ENCODE data around the gene DDX1. TPM values are rescaled to one million over a fixed set of nuclear protein-coding genes. Genes with fewer than 3 reads are reported as not detected.

The DDX1 gene
- total RNA-seq, 3 donors from 2014 or later, result 70.7 to 96.7 (median 72.4) TPM

DNA sequence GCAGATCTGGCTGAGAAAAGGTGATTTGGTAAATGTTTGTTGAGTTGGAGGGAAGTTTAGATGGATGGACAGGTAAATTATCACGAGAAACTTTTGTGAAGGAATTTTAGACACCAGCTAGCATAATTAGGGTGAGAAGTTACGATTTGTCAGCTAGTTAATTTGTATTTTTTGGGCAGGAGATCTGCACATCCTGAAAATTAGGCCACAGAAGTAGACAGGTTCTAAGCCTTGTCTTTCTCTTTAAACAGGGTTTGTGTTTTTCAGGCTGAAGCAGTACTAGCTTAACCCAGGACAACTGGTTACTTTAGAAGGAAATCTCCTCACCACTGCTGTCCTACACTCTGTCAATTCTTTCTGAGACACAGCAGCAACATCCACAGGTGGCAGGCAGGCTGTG lies 49.1 kb downstream of the DDX1 start:
- H3K9me3 ChIP-seq, result no peaks in the 10 kb centered on the region
- DNase-seq (no peak), ATAC-seq (no peak)
- no peaks in the 10 kb centered on the region for H3K36me3 ChIP-seq (ENCODE audit: low read depth)
- H3K4me1 ChIP-seq (ENCODE audit: low read depth), result no peaks in the 10 kb centered on the region
- no peak overlapping the region for H3K4me3 ChIP-seq
- no peak for TF ChIP-seq CTCF (IDR thresholded peaks at IDR 0.05)
- intact Hi-C loops (cut with DNase I, micrococcal nuclease), result no loop called here

GRCh38 chr2:15641530-15641982 lies 49.9 kb downstream of the DDX1 start:
- TF ChIP-seq CTCF (IDR thresholded peaks at IDR 0.05), result no peak
- Histone ChIP-seq H3K9me3 (no peaks in the 10 kb centered on the region), H3K36me3 (ENCODE audit: low read depth) (no peaks in the 10 kb centered on the region), H3K4me1 (ENCODE audit: low read depth) (no peaks in the 10 kb centered on the region), H3K4me3 (no peak overlapping the region)
- ATAC-seq, result no peak
- intact Hi-C loops (cut with DNase I, micrococcal nuclease), result no loop called here
- no peak for DNase-seq

DNA sequence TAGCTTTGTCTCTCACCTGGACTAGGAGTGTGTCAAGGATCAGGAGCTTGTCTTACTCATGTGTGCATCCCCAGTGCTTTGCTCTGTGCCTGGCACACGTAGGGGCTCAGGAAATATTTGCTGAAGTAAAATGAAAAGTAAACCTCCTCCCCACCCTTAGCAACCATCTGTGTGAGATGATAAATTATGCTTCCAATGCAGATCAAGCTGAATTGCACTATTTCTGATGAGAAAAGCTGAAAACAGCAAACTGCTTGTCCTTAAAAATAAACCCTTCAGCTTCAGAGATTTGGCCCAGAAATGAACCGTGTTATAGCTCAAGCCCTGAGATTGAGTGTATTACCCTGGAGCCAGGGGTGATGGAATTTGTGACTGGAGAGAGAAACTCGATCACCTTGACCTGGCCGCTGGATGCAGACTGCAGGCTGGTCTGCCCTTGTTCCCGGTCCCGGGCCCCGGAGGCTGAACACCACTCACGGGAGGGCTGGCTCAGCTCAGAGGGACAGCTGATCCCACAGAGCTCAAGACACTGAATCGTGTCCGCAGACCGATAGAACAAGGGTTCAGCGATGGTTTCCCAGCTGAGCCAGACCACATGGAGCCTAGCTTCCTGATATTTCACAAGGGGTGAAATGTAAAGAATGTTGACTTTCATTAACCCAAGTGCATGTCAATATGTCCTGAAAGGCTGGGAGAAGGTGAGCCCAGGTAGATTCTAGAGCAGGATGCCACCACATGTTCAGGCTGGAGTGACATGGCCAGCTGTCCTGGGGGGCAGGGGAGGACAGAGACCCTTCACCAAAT lies 50.5 kb downstream of the DDX1 start:
- H3K36me3 ChIP-seq (ENCODE audit: low read depth), result no peaks in the 10 kb centered on the region
- DNase-seq (no peak), ATAC-seq (no peak)
- no peaks in the 10 kb centered on the region for H3K4me1 ChIP-seq (ENCODE audit: low read depth)
- H3K9me3 ChIP-seq, result no peaks in the 10 kb centered on the region
- intact Hi-C loops (cut with DNase I, micrococcal nuclease), result no loop called here
- no peak overlapping the region for H3K4me3 ChIP-seq
- TF ChIP-seq CTCF (IDR thresholded peaks at IDR 0.05), result no peak

- no peak overlapping the region for H3K4me3 ChIP-seq
- H3K9me3 ChIP-seq, result no peaks in the 10 kb centered on the region
- TF ChIP-seq CTCF (IDR thresholded peaks at IDR 0.05), result no peak
- intact Hi-C loops (cut with DNase I, micrococcal nuclease), result no loop called here
- no peaks in the 10 kb centered on the region for H3K36me3 ChIP-seq (ENCODE audit: low read depth)
- H3K4me1 ChIP-seq (ENCODE audit: low read depth), result no peaks in the 10 kb centered on the region
- ATAC-seq, result no peak
- no peak for DNase-seq
These were observed 51.3 kb downstream of the DDX1 start for GRCh38 chr2:15642815-15643500.

DNA sequence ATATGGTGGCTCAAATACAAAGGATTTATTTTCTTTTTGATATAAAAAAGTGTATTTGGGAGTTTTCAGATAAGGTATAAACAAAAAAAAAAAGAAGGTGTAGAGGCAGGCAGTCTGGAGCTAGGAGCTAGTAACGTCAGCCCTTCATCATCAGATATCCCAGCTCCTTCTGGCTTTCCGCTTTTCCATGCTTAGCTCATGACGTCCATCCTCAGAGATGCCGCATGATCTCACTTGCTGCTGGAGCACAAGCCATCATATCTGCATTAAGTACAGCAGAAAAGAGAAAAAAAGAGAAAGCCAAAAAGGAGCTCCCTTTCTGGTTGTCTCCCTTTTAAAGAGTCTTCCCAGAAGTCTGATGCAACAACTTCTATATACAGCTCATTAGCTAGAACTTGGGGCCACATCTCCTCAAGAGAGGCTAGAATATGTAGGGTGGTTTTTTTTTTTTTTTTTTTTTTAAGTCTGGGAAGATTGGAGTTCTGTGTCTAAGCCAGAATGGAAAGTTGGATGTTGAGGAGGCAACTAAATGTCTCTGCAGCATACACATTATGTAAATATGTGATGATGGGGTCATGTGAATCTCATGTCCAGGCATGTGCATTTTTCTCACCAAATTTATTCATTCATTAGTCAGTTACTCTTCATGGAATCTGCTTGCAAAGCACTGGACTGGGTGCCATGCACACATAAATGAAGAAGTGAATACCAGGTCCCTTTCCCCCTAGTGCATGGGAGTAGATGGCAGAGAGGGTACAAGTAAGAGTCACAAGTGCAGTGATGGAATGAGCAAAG lies 52.3 kb downstream of the DDX1 start:
- no peak overlapping the region for H3K4me3 ChIP-seq
- no peaks in the 10 kb centered on the region for H3K4me1 ChIP-seq (ENCODE audit: low read depth)
- intact Hi-C loops (cut with DNase I, micrococcal nuclease), result no loop called here
- H3K9me3 ChIP-seq, result no peaks in the 10 kb centered on the region
- no peaks in the 10 kb centered on the region for H3K36me3 ChIP-seq (ENCODE audit: low read depth)
- no peak for DNase-seq
- no peak for TF ChIP-seq CTCF (IDR thresholded peaks at IDR 0.05)
- no peak for ATAC-seq

All from mucosa of descending colon (tissue), 3 donors.